Heart left ventricle (tissue), 16 donors: ENCODE data around the gene USP48. TPM values are rescaled to one million over a fixed set of nuclear protein-coding genes. Genes with fewer than 3 reads are reported as not detected.

Experiments
- ATAC-seq, 4 donors: fragments of 200-7000 bp; cut with Tn5 transposase; one replicate each; pipeline ENCODE4 v1.9.1; 2020 to 2022; ENCODE audit warnings: moderate library complexity in 4 of 4, mild to moderate bottlenecking in 3 of 4, moderate number of reproducible peaks in 1 of 4
- DNase-seq, 5 donors: peaks; one replicate each; pipeline ENCODE4 v3.0.0-alpha.2; 2020
- H3K27ac ChIP-seq, 12 donors: fragments of 200-600 bp; sonication (generic) in 4 of 12; one replicate each; pipeline versions ENCODE4 v1.5.0 to v1.8.0; 2016 to 2022; ENCODE audit warnings: mild to moderate bottlenecking in 2 of 12
- H3K27me3 ChIP-seq, 9 donors: fragments of 200-600 bp; sonication (generic) in 2 of 9; one replicate each; pipeline versions ENCODE4 v1.5.1 to v1.8.0; 2016 to 2022; ENCODE audit warnings: mild to moderate bottlenecking in 3 of 9
- H3K36me3 ChIP-seq, 9 donors: fragments of 200-600 bp; sonication (generic) in 2 of 9; one replicate each; pipeline versions ENCODE4 v1.5.0 to v1.8.0; 2018 to 2022; ENCODE audit warnings: mild to moderate bottlenecking in 2 of 9
- H3K4me1 ChIP-seq, 12 donors: fragments of 200-600 bp; sonication (generic) in 4 of 12; one replicate each; pipeline versions ENCODE4 v1.5.0 to v1.8.0; 2016 to 2022; ENCODE audit warnings: mild to moderate bottlenecking in 3 of 12
- H3K4me3 ChIP-seq, 12 donors: fragments of 200-600 bp; sonication (generic) in 4 of 12; one replicate each; pipeline versions ENCODE4 v1.5.0 to v1.8.0; 2017 to 2022; ENCODE audit warnings: mild to moderate bottlenecking in 9 of 12, moderate library complexity in 4 of 12
- H3K9me3 ChIP-seq, 12 donors: fragments of 200-600 bp; sonication (generic) in 4 of 12; one replicate each; pipeline versions ENCODE4 v1.5.0 to v1.8.0; 2016 to 2022; ENCODE audit warnings: mild to moderate bottlenecking in 1 of 12
- POLR2A ChIP-seq, 2 donors: fragments of 450-650 bp; IDR thresholded peaks; one replicate each; pipeline ENCODE4 v1.6.1; 2017; ENCODE audit warnings: antibody characterized with exemption in 2 of 2, mild to moderate bottlenecking in 2 of 2, moderate library complexity in 2 of 2
- WGBS, 4 donors: extraction: QIAGEN DNeasy Blood & Tissue Kit in 2 of 4; methylation state at CpG; one replicate each; pipeline versions ENCODE4 v1.1.5 to v1.1.7; 2013 to 2018; 5-methylcytosine and 5-hydroxymethylcytosine counted together
- intact Hi-C, 10 donors: fragments of 100-400 bp; cut with DNase I; formaldehyde crosslinking; loops; one replicate each; pipeline versions ENCODE4 v1.11.1 to v1.14.2; 2022
- polyA plus RNA-seq, 2 donors: library from polyadenylated mRNA; stranded (reverse); fragments of 200-250 nt; gene quantifications; one replicate each; pipeline ENCODE4 v1.2.3, GENCODE V29; 2013
- total RNA-seq, 9 donors: library from RNA; depleted of rRNA in 2 of 9; stranded (reverse); fragments of >200 nt in 2 of 9; fragmentation: NEBNext Ultra II Directional in 3 of 9; extraction: Animal tissue kit (Norgen Biotek cat#: 25700) in 3 of 9; gene quantifications; one replicate each; pipeline versions ENCODE4 v1.1.0 to v1.2.4, GENCODE V29; 2016 to 2023
- TF ChIP-seq, protein P1 (sequence below), 12 donors: fragments of 200-600 bp; sonication (generic) in 4 of 12; IDR thresholded peaks; one replicate each; pipeline versions ENCODE4 v1.5.0 to v1.8.0; 2018 to 2022; ENCODE audit warnings: antibody characterized with exemption in 12 of 12, mild to moderate bottlenecking in 5 of 12
- donor health status: ischemic (EF 13 %, LVEDD 7.1; RV severe dilation, severe dysfunction).
- donor health status: healthy with polysubstance abuse.
- donor health status: DM: no; HTN: yes; CAD: no.
- donor health status: DM: no; HTN: no; CAD: no.
- donor health status: ischemic (EF 25% LVEDD 6.9; RV normal size, moderate dysfunction).
- donor health status: ischemic (EF 25% LVEDD 5.7; RV mildly dilated, moderate dysfunction).
- donor health status: healthy.
- donor health status: DM: yes; HTN: yes; CAD: no.
- donor health status: ischemic (EF 35%, LVEDD 5.7; RV mildly dilated, moderate dysfunction).
- donor health status: nonischemic (EF 11% LVEDD 7.7; RV severe dilation, severe dysfunction).
- donor health status: DM: yes; HTN: yes; CAD: no.
- donor health status: PGD.
- donor health status: ischemic (EF 29% LVEDD 5.4; RV normal size, mild dysfunction).
- donor health status: nonischemic (EF 23%, LVEDD 6.1; RV moderate dilation, normal function).

Gene USP48
- total and polyA plus RNA-seq, 11 donors, result 17.3 to 45.5 (median 38.8) TPM

DNA sequence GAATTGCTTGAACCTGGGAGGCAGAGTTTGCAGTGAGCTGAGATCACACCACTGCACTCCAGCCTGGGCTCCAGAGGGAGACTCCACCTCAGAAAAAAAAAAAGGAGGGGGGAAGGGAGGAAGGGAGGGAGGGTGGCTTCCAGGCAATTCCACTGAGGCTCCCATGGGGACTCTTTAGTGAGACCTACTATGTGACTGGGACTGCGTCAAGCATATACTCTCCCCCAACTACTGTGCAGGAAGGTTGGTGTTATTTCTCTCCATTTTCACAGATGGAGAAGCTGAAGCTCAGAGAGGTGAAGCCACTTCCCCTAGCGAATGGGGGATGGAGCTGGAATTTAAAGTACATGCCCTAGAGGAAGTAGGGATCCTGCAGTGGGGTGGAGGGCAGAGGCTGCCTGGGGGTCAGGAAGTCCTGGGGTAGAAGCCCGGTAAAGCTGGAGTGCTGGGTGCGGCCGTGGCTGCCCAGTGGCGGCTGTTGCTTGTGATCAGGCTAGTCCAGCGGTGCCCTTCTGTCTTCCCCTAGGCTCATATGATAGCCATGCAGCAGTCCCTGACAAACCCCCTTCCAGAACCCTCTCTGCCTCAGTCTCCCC, 154.1 kb downstream of the USP48 start:
- WGBS, 4 donors, result 53 to 71% (median 58%) methylated on average over 7 of the region's 7 CpGs
- H3K9me3 ChIP-seq, result no peaks in the 10 kb centered on the region
- peaks cover 0 to 19% (median 0%) of the 10 kb centered on the region in 9 donors for H3K27me3 ChIP-seq
- no peaks in the 10 kb centered on the region for H3K36me3 ChIP-seq
- no peak overlapping the region for H3K4me3 ChIP-seq
- DNase-seq, result no peak
- no peak for ATAC-seq
- H3K4me1 ChIP-seq, result peaks cover 0 to 7% (median 0%) of the 10 kb centered on the region in 12 donors
- TF ChIP-seq, protein P1, sequence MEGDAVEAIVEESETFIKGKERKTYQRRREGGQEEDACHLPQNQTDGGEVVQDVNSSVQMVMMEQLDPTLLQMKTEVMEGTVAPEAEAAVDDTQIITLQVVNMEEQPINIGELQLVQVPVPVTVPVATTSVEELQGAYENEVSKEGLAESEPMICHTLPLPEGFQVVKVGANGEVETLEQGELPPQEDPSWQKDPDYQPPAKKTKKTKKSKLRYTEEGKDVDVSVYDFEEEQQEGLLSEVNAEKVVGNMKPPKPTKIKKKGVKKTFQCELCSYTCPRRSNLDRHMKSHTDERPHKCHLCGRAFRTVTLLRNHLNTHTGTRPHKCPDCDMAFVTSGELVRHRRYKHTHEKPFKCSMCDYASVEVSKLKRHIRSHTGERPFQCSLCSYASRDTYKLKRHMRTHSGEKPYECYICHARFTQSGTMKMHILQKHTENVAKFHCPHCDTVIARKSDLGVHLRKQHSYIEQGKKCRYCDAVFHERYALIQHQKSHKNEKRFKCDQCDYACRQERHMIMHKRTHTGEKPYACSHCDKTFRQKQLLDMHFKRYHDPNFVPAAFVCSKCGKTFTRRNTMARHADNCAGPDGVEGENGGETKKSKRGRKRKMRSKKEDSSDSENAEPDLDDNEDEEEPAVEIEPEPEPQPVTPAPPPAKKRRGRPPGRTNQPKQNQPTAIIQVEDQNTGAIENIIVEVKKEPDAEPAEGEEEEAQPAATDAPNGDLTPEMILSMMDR (IDR thresholded peaks at IDR 0.05), result no peak
- TF ChIP-seq POLR2A (IDR thresholded peaks at IDR 0.05), result no peak
- H3K27ac ChIP-seq, result no peak overlapping the region
- intact Hi-C loops, result no loop called here

Other genes starting within 250 kb of the USP48 start
- 1 to 10 TPM; 3.1 to 8.0 (median 3.8) TPM for gene RAP1GAP, start 113.8 kb downstream of the USP48 start, total RNA-seq
- 1 to 10 TPM in 1 of 2 donors, under 1 TPM in 1; 0.75 to 4.1 TPM for gene RAP1GAP, start 113.8 kb downstream of the USP48 start, polyA plus RNA-seq
- gene LDLRAD2, start 29.1 kb upstream of the USP48 start, total RNA-seq, result under 1 TPM in 1 of 9 donors, not detected in 8; 0.08 TPM
- gene LDLRAD2, start 29.1 kb upstream of the USP48 start, polyA plus RNA-seq, result 1 to 10 TPM in 1 of 2 donors, under 1 TPM in 1; 0.33 to 4.0 TPM
- 100 to 1,000 TPM; 202 to 608 (median 304) TPM for gene HSPG2, start 154.2 kb upstream of the USP48 start, total RNA-seq
- gene HSPG2, start 154.2 kb upstream of the USP48 start, polyA plus RNA-seq, result 100 to 1,000 TPM; 164 to 315 TPM
- 1 to 10 TPM in 5 of 9 donors, not detected in 4; 1.2 to 2.6 (median 1.8) TPM for gene CELA3B, start 193.9 kb upstream of the USP48 start, total RNA-seq
- under 1 TPM in 1 of 2 donors, not detected in 1; 0.24 TPM for gene CELA3B, start 193.9 kb upstream of the USP48 start, polyA plus RNA-seq
- gene CELA3A, start 218.5 kb upstream of the USP48 start, total RNA-seq, result 1 to 10 TPM in 4 of 9 donors, not detected in 5; 2.9 to 4.8 (median 3.1) TPM
- under 1 TPM in 1 of 2 donors, not detected in 1; 0.68 TPM for gene CELA3A, start 218.5 kb upstream of the USP48 start, polyA plus RNA-seq